Measurements from ENCODE around the gene HDAC9.

HDAC9 gene

DNA sequence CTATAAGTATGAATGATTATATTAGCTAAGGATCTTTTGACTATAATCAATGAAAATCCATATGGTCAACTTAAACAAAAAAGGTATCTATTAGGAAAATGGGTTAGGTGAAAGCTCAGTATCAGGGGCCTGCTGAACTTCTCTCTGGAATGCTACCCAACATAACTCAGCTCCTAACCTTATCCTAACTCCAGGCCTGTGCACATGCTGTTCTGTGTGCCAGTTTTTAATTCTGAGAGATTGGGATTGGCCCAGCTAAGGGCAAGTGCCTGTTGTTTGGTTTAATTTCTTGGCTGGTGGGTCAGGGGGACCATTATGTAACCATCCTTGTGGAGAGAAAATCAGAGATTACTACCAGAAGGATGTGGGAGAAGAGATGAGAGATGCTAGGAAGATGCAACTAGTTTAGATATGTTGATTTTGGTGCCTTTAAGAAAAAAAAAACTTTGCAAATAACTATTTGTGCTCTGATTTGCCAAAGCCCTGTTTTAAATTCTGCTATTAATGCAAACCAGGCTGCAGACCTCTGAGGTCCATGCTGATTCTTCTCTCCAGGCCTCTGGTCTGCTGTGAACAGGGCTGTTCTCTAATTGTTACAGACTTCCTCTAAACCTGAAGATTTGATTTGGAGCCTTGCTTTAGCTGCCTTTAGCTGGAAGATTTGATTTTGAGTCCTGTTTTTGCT is 23.9 kb upstream of the HDAC9 start:
- H3K4me3 ChIP-seq (replicated peaks; ENCODE audit: low read depth, low read length) = no peak overlapping the region
- no peak for DNase-seq (ENCODE audit: extremely low read depth, low read depth)
- no peak for TF ChIP-seq CTCF (IDR thresholded peaks at IDR 0.05; ENCODE audit: low read depth, low read length, missing control alignments)

DNA sequence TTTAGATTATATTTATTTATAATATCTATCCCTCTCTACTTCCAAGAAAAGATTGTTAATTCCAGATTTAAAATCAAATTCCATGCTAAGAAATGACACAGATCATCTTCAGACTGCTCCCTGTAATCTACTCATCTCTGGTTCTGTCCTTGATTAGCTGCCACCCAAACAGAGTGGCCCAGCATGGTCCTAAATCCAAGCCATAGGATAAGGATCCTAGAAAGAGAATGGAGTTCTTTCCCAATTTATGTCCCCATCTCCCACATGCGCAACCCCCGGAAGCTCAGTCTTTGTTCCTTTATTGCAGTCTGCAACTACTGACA is 23.4 kb upstream of the HDAC9 start:
- DNase-seq (ENCODE audit: extremely low read depth, low read depth) = no peak
- TF ChIP-seq CTCF (IDR thresholded peaks at IDR 0.05; ENCODE audit: low read depth, low read length, missing control alignments) = no peak
- no peak overlapping the region for H3K4me3 ChIP-seq (replicated peaks; ENCODE audit: low read depth, low read length)

GRCh38 chr7:18473119-18473518 is 22.4 kb upstream of the HDAC9 start:
- no peak for TF ChIP-seq CTCF (IDR thresholded peaks at IDR 0.05; ENCODE audit: low read depth, low read length, missing control alignments)
- no peak overlapping the region for H3K4me3 ChIP-seq (replicated peaks; ENCODE audit: low read depth, low read length)
- DNase-seq (ENCODE audit: extremely low read depth, low read depth) = no peak

DNA sequence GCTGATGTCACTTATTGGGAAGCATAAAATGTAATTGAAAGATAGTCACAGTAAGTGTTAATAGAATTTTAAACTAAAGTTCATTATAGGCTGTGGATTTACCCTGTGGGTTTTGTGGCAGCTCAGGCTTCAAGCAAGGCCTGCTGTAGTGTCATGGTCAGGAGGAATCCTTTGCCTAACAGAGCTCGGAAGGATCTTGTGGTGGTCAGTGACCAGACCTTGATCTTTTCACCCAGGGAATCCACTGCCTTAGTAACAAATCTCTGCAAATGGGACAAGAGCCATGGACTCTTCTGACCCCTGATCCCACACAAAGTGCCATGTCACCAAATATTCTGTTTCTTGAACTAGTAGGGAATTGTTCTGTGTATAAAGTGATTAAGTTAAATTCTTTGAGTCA is 20.6 kb upstream of the HDAC9 start:
- H3K4me3 ChIP-seq (replicated peaks; ENCODE audit: low read depth, low read length) = no peak overlapping the region
- DNase-seq (ENCODE audit: extremely low read depth, low read depth) = no peak
- TF ChIP-seq CTCF (IDR thresholded peaks at IDR 0.05; ENCODE audit: low read depth, low read length, missing control alignments) = no peak

GRCh38 chr7:18475488-18475887 is 20.1 kb upstream of the HDAC9 start:
- no peak overlapping the region for H3K4me3 ChIP-seq (replicated peaks; ENCODE audit: low read depth, low read length)
- DNase-seq (ENCODE audit: extremely low read depth, low read depth) = no peak
- TF ChIP-seq CTCF (IDR thresholded peaks at IDR 0.05; ENCODE audit: low read depth, low read length, missing control alignments) = no peak

DNA sequence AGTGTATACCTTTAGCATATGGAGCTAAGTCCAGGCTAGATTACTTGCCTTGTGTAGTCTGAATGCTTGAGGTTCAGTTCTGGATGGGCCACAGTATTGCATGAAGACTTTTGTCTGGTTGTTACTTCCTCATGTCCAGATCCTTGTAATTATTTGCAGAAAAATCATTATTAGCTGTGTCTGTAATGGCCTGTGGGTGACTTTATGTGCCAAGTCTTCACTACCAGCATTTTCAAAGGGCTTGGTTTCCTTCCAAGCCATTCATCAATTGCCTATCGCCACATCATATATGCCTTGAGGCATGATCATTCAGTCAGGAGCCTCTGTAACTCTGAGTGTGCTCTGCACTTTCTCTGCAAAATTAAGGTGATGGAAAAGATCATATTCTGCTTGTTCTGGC is 13.8 kb upstream of the HDAC9 start:
- TF ChIP-seq CTCF (IDR thresholded peaks at IDR 0.05; ENCODE audit: low read depth, low read length, missing control alignments) = no peak
- no peak overlapping the region for H3K4me3 ChIP-seq (replicated peaks; ENCODE audit: low read depth, low read length)
- DNase-seq (ENCODE audit: extremely low read depth, low read depth) = no peak

DNA sequence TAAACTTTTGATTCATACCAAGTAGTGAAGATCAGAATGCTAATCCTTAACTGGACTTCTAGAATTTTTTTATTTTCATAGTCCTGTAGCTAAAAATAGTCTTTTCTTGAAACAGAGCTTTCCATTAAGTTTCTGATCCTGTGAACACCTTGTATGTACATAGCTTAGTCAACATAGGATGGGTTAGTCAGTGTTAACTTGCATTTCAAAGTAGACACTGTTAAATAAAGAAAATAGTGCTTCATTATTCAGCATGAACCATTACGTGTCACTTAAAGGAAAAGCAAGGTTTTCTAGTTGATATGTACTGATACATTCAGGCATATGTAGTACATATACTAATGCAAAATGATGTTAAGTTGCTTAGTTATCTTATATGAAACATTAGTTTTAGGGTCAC is 7.5 kb upstream of the HDAC9 start:
- H3K4me3 ChIP-seq (replicated peaks; ENCODE audit: low read depth, low read length) = no peak overlapping the region
- TF ChIP-seq CTCF (IDR thresholded peaks at IDR 0.05; ENCODE audit: low read depth, low read length, missing control alignments) = no peak
- DNase-seq (ENCODE audit: extremely low read depth, low read depth) = no peak
